ENCODE measurements around the gene CRYBG2. TPM values are rescaled to one million over a fixed set of nuclear protein-coding genes. Genes with fewer than 3 reads are reported as not detected.

CRYBG2 gene
- total and polyA plus RNA-seq, 2 of the 8 experiments (the other 6 are each of a cell fraction or from before 2014, with no cell fraction given) = 14.2 to 17.0 TPM

GRCh38 chr1:26281971-26282370, 72.0 kb downstream of the CRYBG2 start (continued):
- 0 out of 4 replicates have a peak, but pooled peaks of 1 of the 2 experiments have one; percentile 23 for TF ChIP-seq HDAC2 (IDR thresholded peaks at IDR 0.05; ENCODE audit: borderline replicate concordance in 1 of 2, low read depth in 2 of 2, low read length in 2 of 2)
- 0 out of 2 replicates have a peak, but pooled peaks have one; percentile 39 for TF ChIP-seq TAF1 (IDR thresholded peaks at IDR 0.05; ENCODE audit: low read depth, low read length)
- TF ChIP-seq HDAC6 (IDR thresholded peaks at IDR 0.05; ENCODE audit: low read depth, low read length) = no peak
- TF ChIP-seq SP1 (IDR thresholded peaks at IDR 0.05; ENCODE audit: low read depth, low read length) = 0 out of 2 replicates have a peak, but pooled peaks have one; percentile 30
